Duodenal mucosa (tissue), 2 donors: ENCODE measurements around the gene MAJIN.
"Not testable (repeated sequence)": the region's sequence is repeated elsewhere in the genome, so short reads cannot be mapped to it uniquely, and the experiment has no call there.

ENCODE experiments used
- H3K27ac ChIP-seq: one replicate; pipeline ENCODE4 v1.7.0; 2013; ENCODE audit warnings: low read depth, low read length
- H3K27me3 ChIP-seq, 2 donors: one replicate each; pipeline ENCODE4 v1.7.0; 2013; ENCODE audit warnings: low read length in 2 of 2, control low read depth in 1 of 2; ENCODE audit not compliant: insufficient read depth in 2 of 2, control insufficient read depth in 1 of 2
- H3K36me3 ChIP-seq, 2 donors: one replicate each; pipeline ENCODE4 v1.7.0; 2013; ENCODE audit warnings: low read length in 2 of 2, control low read depth in 1 of 2; ENCODE audit not compliant: insufficient read depth in 2 of 2, control insufficient read depth in 1 of 2
- H3K4me1 ChIP-seq, 2 donors: one replicate each; pipeline ENCODE4 v1.7.0; 2013; ENCODE audit warnings: low read length in 2 of 2, control low read depth in 1 of 2; ENCODE audit not compliant: insufficient read depth in 2 of 2, control insufficient read depth in 1 of 2
- H3K4me3 ChIP-seq, 2 donors: one replicate each; pipeline ENCODE4 v1.7.0; 2013; ENCODE audit warnings: low read length in 2 of 2, low read depth in 1 of 2
- H3K9ac ChIP-seq, 2 donors: one replicate each; pipeline ENCODE4 v1.7.0; 2013; ENCODE audit warnings: low read length in 2 of 2, low read depth in 1 of 2
- H3K9me3 ChIP-seq, 2 donors: one replicate each; pipeline ENCODE4 v1.7.0; 2013; ENCODE audit warnings: low read length in 2 of 2, control low read depth in 1 of 2; ENCODE audit not compliant: control insufficient read depth in 1 of 2

MAJIN gene

DNA sequence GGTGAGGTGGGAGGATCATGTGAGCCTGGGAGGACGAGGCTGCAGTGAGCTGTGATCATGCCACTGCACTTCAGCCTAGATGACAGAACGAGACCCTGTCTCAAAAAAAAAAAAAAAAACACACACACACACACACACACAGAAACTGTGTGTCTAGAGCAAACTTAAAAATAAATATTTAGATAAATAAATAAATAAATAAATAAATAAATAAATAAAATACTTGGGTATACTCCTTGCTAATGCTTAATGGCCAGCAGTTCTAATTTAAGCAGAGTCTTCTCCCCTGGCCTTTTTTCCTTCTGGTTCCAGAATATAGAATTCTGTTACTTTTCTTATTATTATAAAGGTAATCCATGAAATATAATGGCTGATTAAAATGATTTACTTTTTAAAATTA lies 37.0 kb upstream of the MAJIN start:
- H3K27ac ChIP-seq, result no peak overlapping the region
- H3K36me3 ChIP-seq, result no peaks in the 10 kb centered on the region
- H3K9ac ChIP-seq, result no peak overlapping the region
- H3K9me3 ChIP-seq, result no peaks in the 10 kb centered on the region
- H3K4me3 ChIP-seq, result no peak overlapping the region
- H3K4me1 ChIP-seq, result peaks cover 6 to 8% of the 10 kb centered on the region in 2 donors
- no peaks in the 10 kb centered on the region for H3K27me3 ChIP-seq

DNA sequence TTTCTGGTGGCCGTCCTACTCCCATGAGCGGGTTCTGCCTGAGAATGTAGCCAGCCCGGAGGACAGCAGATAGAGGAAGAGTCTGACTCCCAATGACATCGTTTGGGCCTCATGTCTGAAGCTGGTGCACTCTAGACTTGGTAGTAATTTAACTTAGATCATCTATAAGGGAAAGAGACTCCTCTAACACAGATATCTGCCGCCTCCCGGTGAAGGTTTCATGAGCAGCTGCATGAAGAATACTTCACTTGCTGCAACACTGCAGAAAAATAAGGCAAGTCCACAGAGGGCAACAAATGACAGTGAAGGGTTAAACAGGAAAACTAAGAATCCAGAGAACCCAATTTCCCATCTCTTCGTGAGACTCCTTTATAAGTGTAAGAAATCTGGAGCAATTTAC lies 36.1 kb upstream of the MAJIN start:
- Histone ChIP-seq H3K27ac (no peak overlapping the region), H3K4me1 (peaks cover 3% of the 10 kb centered on the region in 2 donors), H3K36me3 (no peaks in the 10 kb centered on the region), H3K9ac (no peak overlapping the region), H3K9me3 (no peaks in the 10 kb centered on the region), H3K4me3 (no peak overlapping the region), H3K27me3 (no peaks in the 10 kb centered on the region)

DNA sequence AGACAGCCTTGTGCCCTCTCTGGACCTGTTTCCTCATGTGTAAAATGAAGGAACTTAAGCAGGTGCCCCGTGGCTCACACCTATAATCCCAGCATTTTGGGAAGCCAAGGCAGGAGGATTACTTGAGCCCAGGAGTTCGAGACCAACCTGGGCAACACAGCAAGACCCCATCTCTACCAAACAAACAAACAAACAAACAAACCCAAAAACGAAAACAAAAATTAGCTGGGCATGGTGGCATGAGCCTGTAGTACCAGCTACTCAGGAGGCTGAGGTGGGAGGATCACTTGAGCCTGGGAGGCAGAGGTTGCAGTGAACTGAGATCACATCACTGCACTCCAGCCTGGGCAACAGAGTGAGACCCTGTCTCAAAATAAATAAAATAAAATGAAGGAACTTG lies 32.1 kb upstream of the MAJIN start:
- not testable (repeated sequence) for H3K4me1 ChIP-seq, H3K27me3 ChIP-seq, H3K9me3 ChIP-seq, H3K27ac ChIP-seq, H3K36me3 ChIP-seq, H3K4me3 ChIP-seq, H3K9ac ChIP-seq

DNA sequence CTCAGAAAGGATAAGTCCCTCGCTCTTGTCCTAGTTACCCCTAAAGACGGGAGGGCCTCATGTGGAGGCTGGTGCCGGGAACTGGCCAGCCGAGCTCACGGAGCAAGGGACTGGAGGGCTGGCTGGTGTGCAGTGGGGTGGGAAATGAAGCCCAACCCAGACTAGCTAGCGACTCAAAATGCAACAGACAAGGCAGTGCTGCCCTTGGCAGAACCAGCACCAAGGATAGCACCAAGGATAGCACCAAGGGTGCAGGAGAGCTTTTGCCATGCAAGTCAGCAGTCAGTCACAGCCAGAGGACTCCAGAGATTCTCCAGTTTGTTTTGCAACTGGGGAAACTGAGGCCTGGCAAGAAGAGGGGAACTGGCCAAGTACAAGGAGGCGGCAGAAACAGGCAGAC lies 31.4 kb upstream of the MAJIN start:
- Histone ChIP-seq H3K4me1 (peaks cover 13 to 16% of the 10 kb centered on the region in 2 donors), H3K27ac (no peak overlapping the region), H3K4me3 (no peak overlapping the region), H3K27me3 (no peaks in the 10 kb centered on the region), H3K9ac (no peak overlapping the region), H3K9me3 (no peaks in the 10 kb centered on the region), H3K36me3 (no peaks in the 10 kb centered on the region)

DNA sequence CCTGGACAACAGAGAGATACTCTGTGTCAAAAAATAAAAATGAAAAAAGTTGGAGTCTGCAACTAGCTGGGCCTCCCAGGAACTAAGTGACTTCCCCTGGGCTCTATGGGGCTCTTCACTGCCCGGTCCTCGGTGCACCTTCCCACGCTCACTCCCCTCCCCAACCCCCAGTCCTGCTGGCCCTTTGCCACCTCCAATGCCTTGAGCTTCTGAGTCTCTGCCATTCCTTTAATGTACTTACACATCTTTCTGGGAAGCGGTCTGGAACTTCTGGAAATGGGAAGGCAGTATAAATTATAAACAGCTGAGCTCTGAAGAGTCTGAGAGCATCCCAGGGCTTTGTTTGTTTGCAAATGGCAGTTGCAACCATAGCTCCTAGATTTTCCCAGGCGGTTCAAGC lies 30.8 kb upstream of the MAJIN start:
- Histone ChIP-seq H3K36me3 (no peaks in the 10 kb centered on the region), H3K4me1 (peaks cover 17% of the 10 kb centered on the region in 2 donors), H3K9ac (no peak overlapping the region), H3K4me3 (no peak overlapping the region), H3K9me3 (no peaks in the 10 kb centered on the region), H3K27me3 (no peaks in the 10 kb centered on the region), H3K27ac (no peak overlapping the region)

DNA sequence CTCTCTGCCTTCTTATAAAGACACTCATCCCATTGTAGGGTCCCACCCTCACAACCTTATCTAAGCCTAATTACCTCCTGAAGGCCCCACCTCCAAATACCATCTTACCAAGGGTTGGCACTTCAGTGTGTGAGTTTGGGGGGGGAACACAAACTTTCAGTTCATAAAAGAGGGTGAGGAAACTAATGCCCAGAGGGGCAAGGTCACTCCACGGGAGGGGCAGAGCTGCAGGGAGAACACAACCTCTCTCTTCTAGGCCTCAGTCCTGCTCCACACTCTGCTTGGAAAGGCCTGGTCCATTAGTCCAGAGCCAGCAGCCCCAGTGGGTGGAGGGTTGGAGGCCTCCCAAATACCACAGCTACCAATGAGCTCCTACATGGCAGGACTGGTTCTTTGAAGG lies 27.6 kb upstream of the MAJIN start:
- H3K4me3 ChIP-seq, result peak overlapping the region in 1 of 2 donors; percentile 18
- H3K36me3 ChIP-seq, result no peaks in the 10 kb centered on the region
- H3K4me1 ChIP-seq, result peaks cover 33 to 40% of the 10 kb centered on the region in 2 donors
- H3K27ac ChIP-seq, result peak overlapping the region; percentile 47
- no peaks in the 10 kb centered on the region for H3K9me3 ChIP-seq
- no peaks in the 10 kb centered on the region for H3K27me3 ChIP-seq
- peak overlapping the region in 1 of 2 donors; percentile 60 for H3K9ac ChIP-seq

DNA sequence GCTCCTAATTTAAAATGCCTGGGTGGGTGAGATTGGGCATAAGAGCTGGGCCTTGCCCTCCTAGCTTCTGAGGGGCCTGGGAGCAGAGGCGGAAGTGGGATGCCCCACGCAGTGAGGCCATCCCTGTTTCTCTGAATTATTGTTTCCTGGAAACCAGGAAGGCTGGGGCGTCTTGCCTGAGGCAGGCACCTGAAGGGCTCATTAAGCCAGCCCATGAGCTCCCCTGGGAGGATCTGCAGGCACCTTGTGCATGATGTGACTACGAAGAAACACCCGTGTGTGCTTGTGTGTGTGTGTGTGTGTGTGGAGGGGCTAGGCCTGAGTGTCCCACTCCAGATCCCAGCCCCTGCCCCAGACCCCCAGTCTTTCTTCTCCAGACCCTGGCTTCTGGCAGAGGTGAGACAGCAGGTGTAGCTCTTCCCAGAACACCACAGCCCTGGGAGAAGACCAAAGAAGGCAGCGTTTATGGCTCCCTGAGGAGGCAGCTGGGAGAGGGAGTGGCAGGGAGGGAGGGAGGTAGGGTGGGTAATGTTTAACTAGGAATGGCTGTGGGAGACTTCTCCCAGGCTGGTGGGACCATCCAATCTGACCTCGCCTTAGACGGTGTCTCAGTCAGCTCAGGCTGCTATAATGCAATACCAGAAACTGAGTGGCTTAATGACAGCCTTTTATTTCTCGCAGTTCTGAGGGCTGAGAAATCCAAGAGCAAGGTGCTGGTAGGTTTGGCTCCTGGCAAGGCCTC lies 27.0 kb upstream of the MAJIN start:
- H3K4me3 ChIP-seq, result peak overlapping the region; percentile 14 to 53
- peak overlapping the region; percentile 58 to 60 for H3K9ac ChIP-seq

DNA sequence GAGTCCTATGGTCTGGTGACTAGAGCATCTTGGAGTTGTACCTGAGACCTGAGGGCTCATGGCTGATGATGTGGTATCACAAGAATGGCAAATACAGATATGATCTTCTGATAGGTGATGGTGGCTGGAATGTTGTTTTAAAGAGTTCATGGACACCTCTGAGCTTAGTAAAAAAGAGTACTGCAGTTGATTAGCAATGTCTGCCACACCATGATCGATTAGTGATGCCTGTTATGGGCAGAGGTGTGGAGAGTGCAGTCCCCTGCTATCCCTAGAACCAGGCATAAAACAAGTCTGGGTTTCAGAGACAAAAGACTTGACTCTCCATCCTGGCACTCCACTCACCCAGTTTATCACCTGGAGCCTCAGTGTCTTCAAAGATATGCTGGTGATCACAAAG lies 26.2 kb upstream of the MAJIN start:
- Histone ChIP-seq H3K36me3 (peaks cover 3% of the 10 kb centered on the region in 2 donors), H3K27ac (peak overlapping the region; percentile 88), H3K9ac (peak overlapping the region; percentile 58 to 60), H3K9me3 (no peaks in the 10 kb centered on the region), H3K4me1 (peaks cover 33 to 40% of the 10 kb centered on the region in 2 donors), H3K27me3 (no peaks in the 10 kb centered on the region), H3K4me3 (peak overlapping the region; percentile 14 to 26)

More for the DNA sequence above, 27.0 kb upstream of the MAJIN start:
- Histone ChIP-seq H3K4me1 (peaks cover 33 to 40% of the 10 kb centered on the region in 2 donors), H3K27ac (peak overlapping the region; percentile 88), H3K27me3 (no peaks in the 10 kb centered on the region), H3K9me3 (no peaks in the 10 kb centered on the region), H3K36me3 (peaks cover 0 to 3% of the 10 kb centered on the region in 2 donors)

DNA sequence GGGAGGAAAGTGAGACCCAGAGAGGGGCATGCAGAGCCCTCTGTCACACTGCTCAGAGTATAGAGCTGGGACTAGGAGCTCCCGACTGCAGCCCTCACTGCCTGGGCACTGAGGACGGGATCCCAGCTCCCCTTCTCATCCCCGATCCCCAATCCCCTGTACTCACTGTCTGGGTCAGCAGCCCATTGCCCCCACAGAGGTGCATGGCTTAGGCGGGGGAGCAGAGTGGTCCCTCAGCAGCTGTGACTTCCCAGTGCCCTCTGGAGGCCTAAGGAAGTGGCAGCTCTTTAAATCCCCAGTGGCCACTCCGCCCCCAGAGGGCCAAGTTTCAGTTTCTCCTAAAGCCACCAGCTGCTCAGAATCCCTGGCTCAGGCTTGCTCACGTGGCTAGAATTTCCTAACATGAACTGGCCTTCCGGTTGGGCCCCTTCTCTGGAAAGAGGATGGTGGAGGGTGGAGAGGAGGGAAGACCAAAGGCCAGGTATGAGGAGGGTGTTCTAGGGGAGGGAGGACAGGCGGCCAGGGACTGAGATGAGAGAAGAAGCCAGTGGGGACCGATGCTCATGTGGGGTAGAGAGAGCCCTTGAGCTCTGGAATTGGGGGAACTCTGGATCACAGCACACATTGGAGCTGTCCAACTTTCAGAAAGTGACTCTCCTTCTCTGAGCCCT lies 24.9 kb upstream of the MAJIN start, which contains the start of gene BATF2:
Gene BATF2, minus strand, starts transcription at position 262 of the 671 bp plus-strand sequence. Its CDS starts 57 bp downstream, at position 205.
- no peaks in the 10 kb centered on the region for H3K9me3 ChIP-seq
- H3K27ac ChIP-seq, result peak within 1 kb of the TSS; percentile 49
- peak within 1 kb of the TSS; percentile 80 to 89 for H3K4me3 ChIP-seq
- H3K9ac ChIP-seq, result peak within 1 kb of the TSS; percentile 85 to 86
- H3K27me3 ChIP-seq, result no peaks in the 10 kb centered on the region
- peaks cover 33 to 37% of the 10 kb centered on the region in 2 donors for H3K4me1 ChIP-seq
- H3K36me3 ChIP-seq, result peaks cover 3% of the 10 kb centered on the region in 2 donors

DNA sequence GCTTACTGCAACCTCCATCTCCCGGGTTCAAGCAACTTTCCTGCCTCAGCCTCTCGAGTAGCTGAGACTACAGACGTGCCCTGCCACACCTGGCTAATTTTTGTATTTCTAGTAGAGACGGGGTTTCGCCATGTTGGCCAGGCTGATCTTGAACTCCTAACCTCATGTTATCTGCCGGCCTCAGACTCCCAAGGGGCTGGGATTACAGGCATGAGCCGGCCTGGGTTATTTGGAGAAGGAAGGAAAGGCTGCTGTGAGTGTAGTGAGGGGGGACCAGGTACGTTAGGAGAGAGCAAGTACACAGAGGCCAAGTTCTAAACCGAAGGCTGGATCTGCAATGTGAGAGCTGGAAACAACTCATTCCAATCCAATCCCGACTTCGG lies 24.4 kb upstream of the MAJIN start:
- no peaks in the 10 kb centered on the region for H3K9me3 ChIP-seq
- H3K4me1 ChIP-seq, result peaks cover 33 to 37% of the 10 kb centered on the region in 2 donors
- H3K27ac ChIP-seq, result peak overlapping the region; percentile 49
- H3K27me3 ChIP-seq, result no peaks in the 10 kb centered on the region
- H3K4me3 ChIP-seq, result peak overlapping the region; percentile 80 to 89
- peak overlapping the region; percentile 85 to 86 for H3K9ac ChIP-seq
- peaks cover 3% of the 10 kb centered on the region in 2 donors for H3K36me3 ChIP-seq
